K562 (cell line): Measurements from ENCODE around the gene FAM89B. TPM values are rescaled to one million over a fixed set of nuclear protein-coding genes. Genes with fewer than 3 reads are reported as not detected.

ENCODE experiments used
- ATF3 ChIP-seq, 2 experiments: fragments of 450-650 bp in 1 of 2; sonication (generic) in 1 of 2; formaldehyde crosslinking in 1 of 2; IDR thresholded peaks in 1 of 2; conservative IDR thresholded peaks in 1 of 2; 2 replicates each; pipeline versions ENCODE4 v1.6.1 to v1.8.1; 2016 to 2023; ENCODE audit warnings: mild to moderate bottlenecking in 2 of 2, moderate library complexity in 2 of 2, inconsistent platforms in 1 of 2, missing genetic modification reagents in 1 of 2
- NR4A1 ChIP-seq, 2 experiments: fragments of 250-450 bp in 1 of 2; fragments of 450-650 bp in 1 of 2; sonication (Bioruptor Pico) in 1 of 2; IDR thresholded peaks; 2 replicates each; pipeline versions ENCODE4 v1.4.0 to v1.6.1; 2016 to 2020; ENCODE audit warnings: mild to moderate bottlenecking in 2 of 2, missing compliant biosample characterization in 1 of 2, missing genetic modification characterization in 1 of 2, moderate library complexity in 1 of 2
- TEAD4 ChIP-seq, 2 experiments: sonication (generic) in 1 of 2; formaldehyde crosslinking in 1 of 2; IDR thresholded peaks; 2 replicates each; pipeline versions ENCODE4 v1.6.1 to v1.8.0; 2012 to 2022; ENCODE audit warnings: borderline replicate concordance in 1 of 2, inconsistent platforms in 1 of 2, low read length in 1 of 2, mild to moderate bottlenecking in 1 of 2, missing genetic modification reagents in 1 of 2
- THRA ChIP-seq: fragments of 450-650 bp; IDR thresholded peaks from 2 replicates; pipeline ENCODE4 v1.6.1; 2017; ENCODE audit warnings: mild to moderate bottlenecking, moderate library complexity
- ZBTB40 ChIP-seq, 2 experiments: fragments of 450-650 bp in 1 of 2; sonication (generic) in 1 of 2; formaldehyde crosslinking in 1 of 2; IDR thresholded peaks; 2 replicates each; pipeline versions ENCODE4 v1.7.1 to v1.9.0; 2016 to 2022; ENCODE audit warnings: inconsistent platforms in 1 of 2, mild to moderate bottlenecking in 1 of 2, missing genetic modification reagents in 1 of 2
- ZNF512 ChIP-seq: IDR thresholded peaks from 2 replicates; pipeline ENCODE4 v1.6.1; 2016; ENCODE audit warnings: missing genetic modification characterization, missing compliant biosample characterization
- polyA plus RNA-seq, 8 experiments: library from polyadenylated mRNA; depleted of rRNA in 4 of 8; stranded (reverse) in 5 of 8; unstranded in 3 of 8; fragments of >200 nt; fragmentation: Nextera tagmentation in 2 of 8; fragmentation: Illumina TruSeq in 1 of 8; extraction: Ambion mirVana in 2 of 8; extraction: Trizol in 1 of 8; gene quantifications; 2 replicates each; pipeline versions ENCODE4 v1.2.1 to v1.2.3, GENCODE V29; 2011 to 2014; ENCODE audit warnings: inconsistent platforms in 1 of 8, missing spikeins in 1 of 8
- total RNA-seq, 7 experiments: library from RNA; depleted of rRNA in 6 of 7; stranded (reverse); fragments of >200 nt in 6 of 7; fragmentation: Illumina TruSeq in 2 of 7; extraction: Trizol in 2 of 7; gene quantifications; 2 replicates each; pipeline versions ENCODE4 v1.2.1 to v1.2.3, GENCODE V29; 2011 to 2021; ENCODE audit warnings: low replicate concordance in 1 of 7

Gene FAM89B
- total and polyA plus RNA-seq, 9 of the 15 experiments (the other 6 are each of a cell fraction or from before 2014, with no cell fraction given): 0.32 to 27.6 (median 11.9) TPM

- TF ChIP-seq ZBTB40 (IDR thresholded peaks at IDR 0.05) (no peak), ZBTB40 (CRISPR knock-in tag; IDR thresholded peaks at IDR 0.05) (no peak), TEAD4 (IDR thresholded peaks at IDR 0.05; ENCODE audit: low read length) (no peak), TEAD4 (CRISPR knock-in tag; IDR thresholded peaks at IDR 0.05; ENCODE audit: borderline replicate concordance) (no peak), ZNF512 (tag) (no peak), ATF3 (IDR thresholded peaks at IDR 0.05) (no peak), ATF3 (CRISPR knock-in tag; conservative IDR thresholded peaks at IDR 0.05) (no peak), THRA (no peak), NR4A1 (CRISPR knock-in tag; IDR thresholded peaks at IDR 0.05) (no peak), NR4A1 (tag; IDR thresholded peaks at IDR 0.05) (no peak)
Measured at GRCh38 chr11:65604258-65604657, 31.9 kb downstream of the FAM89B start (continued).
